ENCODE measurements around the gene PRR7. TPM values are rescaled to one million over a fixed set of nuclear protein-coding genes. Genes with fewer than 3 reads are reported as not detected.
A peak's percentile ranks its signal among the peaks of the same experiment; 100 is the strongest.

Gene PRR7
- total RNA-seq, 1 donor from 2014 or later: 2.1 TPM

- intact Hi-C loops (cut with DNase I): loop anchor here (10.0 kb wide), 1 partner anchor 49 kb away; the partner anchor contains the start of genes F12 and PFN3
- DNase-seq (no peak), ATAC-seq (no peak)
- no peak overlapping the region for H3K27ac ChIP-seq
- H3K4me3 ChIP-seq: peak overlapping the region; percentile 57
- peaks cover 4% of the 10 kb centered on the region for H3K27me3 ChIP-seq
- H3K9me3 ChIP-seq: no peaks in the 10 kb centered on the region
- TF ChIP-seq, protein P1, sequence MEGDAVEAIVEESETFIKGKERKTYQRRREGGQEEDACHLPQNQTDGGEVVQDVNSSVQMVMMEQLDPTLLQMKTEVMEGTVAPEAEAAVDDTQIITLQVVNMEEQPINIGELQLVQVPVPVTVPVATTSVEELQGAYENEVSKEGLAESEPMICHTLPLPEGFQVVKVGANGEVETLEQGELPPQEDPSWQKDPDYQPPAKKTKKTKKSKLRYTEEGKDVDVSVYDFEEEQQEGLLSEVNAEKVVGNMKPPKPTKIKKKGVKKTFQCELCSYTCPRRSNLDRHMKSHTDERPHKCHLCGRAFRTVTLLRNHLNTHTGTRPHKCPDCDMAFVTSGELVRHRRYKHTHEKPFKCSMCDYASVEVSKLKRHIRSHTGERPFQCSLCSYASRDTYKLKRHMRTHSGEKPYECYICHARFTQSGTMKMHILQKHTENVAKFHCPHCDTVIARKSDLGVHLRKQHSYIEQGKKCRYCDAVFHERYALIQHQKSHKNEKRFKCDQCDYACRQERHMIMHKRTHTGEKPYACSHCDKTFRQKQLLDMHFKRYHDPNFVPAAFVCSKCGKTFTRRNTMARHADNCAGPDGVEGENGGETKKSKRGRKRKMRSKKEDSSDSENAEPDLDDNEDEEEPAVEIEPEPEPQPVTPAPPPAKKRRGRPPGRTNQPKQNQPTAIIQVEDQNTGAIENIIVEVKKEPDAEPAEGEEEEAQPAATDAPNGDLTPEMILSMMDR (IDR thresholded peaks at IDR 0.05): no peak
- H3K36me3 ChIP-seq: no peaks in the 10 kb centered on the region
- H3K4me1 ChIP-seq: peaks cover 24% of the 10 kb centered on the region
These were observed 7.3 kb downstream of the PRR7 start for GRCh38 chr5:177453852-177454396.

DNA sequence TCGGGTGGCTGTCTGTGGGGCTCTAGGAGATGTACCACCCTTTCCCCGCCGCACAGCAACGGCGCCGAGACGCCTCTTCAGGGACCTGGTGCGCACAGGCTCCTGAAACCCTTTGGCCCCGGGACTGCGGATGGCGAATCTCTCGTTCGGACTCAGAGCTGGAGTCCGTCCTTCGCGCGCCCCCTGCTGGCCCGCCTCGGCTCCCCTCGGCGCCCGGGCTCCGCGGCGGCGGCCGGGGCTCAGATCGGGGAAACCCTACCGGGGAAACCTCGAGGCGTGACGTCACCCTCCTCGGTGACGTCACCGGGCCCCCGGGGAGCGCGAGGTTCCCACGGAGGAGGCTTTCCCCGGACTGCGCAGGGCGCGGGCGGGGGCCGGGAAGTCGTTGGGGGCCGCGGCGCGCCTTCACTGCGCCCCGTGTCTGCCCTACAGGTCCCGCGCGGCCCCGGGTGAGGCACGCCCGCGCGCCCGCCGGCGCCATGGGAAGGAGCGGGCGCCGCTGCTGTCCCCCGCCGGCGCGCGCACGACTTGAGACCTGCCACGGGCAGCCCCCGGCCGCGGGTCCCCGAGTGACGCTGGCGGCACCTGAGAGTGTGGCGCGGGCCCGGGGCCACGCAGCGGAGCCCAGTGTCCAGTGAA lies 7.9 kb downstream of the PRR7 start:
- peak; percentile 96 for DNase-seq
- intact Hi-C loops (cut with DNase I): loop anchor here (10.0 kb wide), 1 partner anchor 50 kb away; the partner anchor contains the start of genes F12 and PFN3
- peak overlapping the region; percentile 14 for H3K27ac ChIP-seq
- TF ChIP-seq, protein P1 (IDR thresholded peaks at IDR 0.05): peak; percentile 89
- peak overlapping the region; percentile 57 for H3K4me3 ChIP-seq
- H3K4me1 ChIP-seq: peaks cover 24% of the 10 kb centered on the region
- H3K36me3 ChIP-seq: no peaks in the 10 kb centered on the region
- no peaks in the 10 kb centered on the region for H3K9me3 ChIP-seq
- H3K27me3 ChIP-seq: peaks cover 4% of the 10 kb centered on the region
- ATAC-seq: peak; percentile 84

DNA sequence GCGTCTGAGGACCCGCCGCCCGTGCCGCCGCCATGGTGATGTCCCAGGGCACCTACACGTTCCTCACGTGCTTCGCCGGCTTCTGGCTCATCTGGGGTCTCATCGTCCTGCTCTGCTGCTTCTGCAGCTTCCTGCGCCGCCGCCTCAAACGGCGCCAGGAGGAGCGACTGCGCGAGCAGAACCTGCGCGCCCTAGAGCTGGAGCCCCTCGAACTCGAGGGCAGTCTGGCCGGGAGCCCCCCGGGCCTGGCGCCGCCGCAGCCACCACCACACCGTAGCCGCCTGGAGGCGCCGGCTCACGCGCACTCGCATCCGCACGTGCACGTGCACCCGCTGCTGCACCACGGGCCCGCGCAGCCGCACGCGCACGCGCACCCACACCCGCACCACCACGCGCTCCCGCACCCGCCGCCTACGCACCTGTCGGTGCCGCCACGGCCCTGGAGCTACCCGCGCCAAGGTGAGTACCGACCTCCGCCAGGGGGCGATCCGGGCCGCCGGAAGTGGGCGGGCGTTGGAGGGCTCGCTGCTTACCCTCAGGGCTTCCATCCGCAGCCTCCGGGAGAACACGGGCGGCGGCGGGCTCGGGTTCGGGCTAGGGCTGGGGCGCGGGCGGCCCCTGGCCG lies 8.5 kb downstream of the PRR7 start:
- Histone ChIP-seq H3K27me3 (peaks cover 4% of the 10 kb centered on the region), H3K36me3 (no peaks in the 10 kb centered on the region), H3K9me3 (no peaks in the 10 kb centered on the region), H3K27ac (peak overlapping the region; percentile 14), H3K4me3 (peak overlapping the region; percentile 57), H3K4me1 (peaks cover 24% of the 10 kb centered on the region)
- intact Hi-C loops (cut with DNase I): loop anchor here (10.0 kb wide), 1 partner anchor 50 kb away; the partner anchor contains the start of genes F12 and PFN3
- TF ChIP-seq, protein P1 (IDR thresholded peaks at IDR 0.05): peak; percentile 64
- DNase-seq (peak; percentile 93), ATAC-seq (peak; percentile 68)

GRCh38 chr5:177455661-177456590 lies 9.3 kb downstream of the PRR7 start:
- TF ChIP-seq, protein P1 (IDR thresholded peaks at IDR 0.05): peak; percentile 89
- Histone ChIP-seq H3K27me3 (peaks cover 3% of the 10 kb centered on the region), H3K9me3 (no peaks in the 10 kb centered on the region), H3K4me3 (peak overlapping the region; percentile 57), H3K4me1 (peaks cover 24% of the 10 kb centered on the region), H3K36me3 (no peaks in the 10 kb centered on the region), H3K27ac (peak overlapping the region; percentile 5)
- intact Hi-C loops (cut with DNase I): loop anchor here (10.0 kb wide), 1 partner anchor 51 kb away; the partner anchor contains the start of genes F12 and PFN3
- ATAC-seq (peak; percentile 81), DNase-seq (peak; percentile 96)

- intact Hi-C loops (cut with DNase I): loop anchor here (10.0 kb wide), 1 partner anchor 52 kb away; the partner anchor contains the start of genes F12 and PFN3
- H3K4me3 ChIP-seq: peak overlapping the region; percentile 57
- H3K36me3 ChIP-seq: no peaks in the 10 kb centered on the region
- H3K27ac ChIP-seq: no peak overlapping the region
- H3K27me3 ChIP-seq: no peaks in the 10 kb centered on the region
- DNase-seq: no peak
- TF ChIP-seq, protein P1 (IDR thresholded peaks at IDR 0.05): no peak
- H3K9me3 ChIP-seq: no peaks in the 10 kb centered on the region
- H3K4me1 ChIP-seq: peaks cover 24% of the 10 kb centered on the region
- no peak for ATAC-seq
These were observed 10.0 kb downstream of the PRR7 start for GRCh38 chr5:177456591-177456964.

Data from upper lobe of right lung (tissue), 1 donor.